ENCODE data around the gene SCNN1A.

Gene SCNN1A

GRCh38 chr12:6358881-6359280 lies 16.5 kb downstream of the SCNN1A start:
- no peak for TF ChIP-seq CTCF (IDR thresholded peaks at IDR 0.05; ENCODE audit: low read depth, low read length, missing control alignments)
- DNase-seq (ENCODE audit: low read depth) = no peak
- in situ Hi-C loops (cut with HindIII; ENCODE audit: low sequenced_read_pairs) = no loop called here
- no peak overlapping the region for H3K4me3 ChIP-seq (ENCODE audit: low read depth, low read length)

GRCh38 chr12:6356374-6356820 lies 19.0 kb downstream of the SCNN1A start:
- TF ChIP-seq CTCF (IDR thresholded peaks at IDR 0.05; ENCODE audit: low read depth, low read length, missing control alignments) = no peak
- in situ Hi-C loops (cut with HindIII; ENCODE audit: low sequenced_read_pairs) = no loop called here
- no peak for DNase-seq (ENCODE audit: low read depth)
- no peak overlapping the region for H3K4me3 ChIP-seq (ENCODE audit: low read depth, low read length)

GRCh38 chr12:6355491-6356373 lies 19.6 kb downstream of the SCNN1A start:
- in situ Hi-C loops (cut with HindIII; ENCODE audit: low sequenced_read_pairs) = no loop called here
- H3K4me3 ChIP-seq (ENCODE audit: low read depth, low read length) = no peak overlapping the region
- no peak for TF ChIP-seq CTCF (IDR thresholded peaks at IDR 0.05; ENCODE audit: low read depth, low read length, missing control alignments)
- no peak for DNase-seq (ENCODE audit: low read depth)

- in situ Hi-C loops (cut with HindIII; ENCODE audit: low sequenced_read_pairs) = no loop called here
- H3K4me3 ChIP-seq (ENCODE audit: low read depth, low read length) = no peak overlapping the region
- no peak for TF ChIP-seq CTCF (IDR thresholded peaks at IDR 0.05; ENCODE audit: low read depth, low read length, missing control alignments)
- DNase-seq (ENCODE audit: low read depth) = no peak
Observed at GRCh38 chr12:6354495-6355393, 20.6 kb downstream of the SCNN1A start.

GRCh38 chr12:6352193-6353173 lies 22.9 kb downstream of the SCNN1A start:
- no peak overlapping the region for H3K4me3 ChIP-seq (ENCODE audit: low read depth, low read length)
- DNase-seq (ENCODE audit: low read depth) = no peak
- in situ Hi-C loops (cut with HindIII; ENCODE audit: low sequenced_read_pairs) = no loop called here
- TF ChIP-seq CTCF (IDR thresholded peaks at IDR 0.05; ENCODE audit: low read depth, low read length, missing control alignments) = no peak

All from astrocyte of the cerebellum (primary cell).